H1 (cell line): Measurements from ENCODE around the gene NKAIN2. TPM values are rescaled to one million over a fixed set of nuclear protein-coding genes. Genes with fewer than 3 reads are reported as not detected.

ENCODE experiments used
- CEBPB ChIP-seq: IDR thresholded peaks from 2 replicates; pipeline ENCODE4 v1.6.1; 2012; ENCODE audit warnings: low read depth, low read length
- JUND ChIP-seq: IDR thresholded peaks from 2 replicates; pipeline ENCODE4 v1.6.1; 2011; ENCODE audit warnings: mild to moderate bottlenecking, improper control_type of control experiment, low read length
- MAFK ChIP-seq: IDR thresholded peaks from 2 replicates; pipeline ENCODE4 v1.6.1; 2012; ENCODE audit warnings: low read depth, mild to moderate bottlenecking, improper control_type of control experiment, low read length
- polyA plus RNA-seq, 7 experiments: library from polyadenylated mRNA; depleted of rRNA in 3 of 7; stranded (reverse) in 5 of 7; unstranded in 2 of 7; fragments of >200 nt in 5 of 7; fragments of 200-250 nt in 2 of 7; gene quantifications; 1 replicate in 5 of 7; 2 replicates in 1 of 7; 4 replicates in 1 of 7; pipeline versions ENCODE4 v1.2.1 to v1.2.3, GENCODE V29; 2011 to 2013; ENCODE audit warnings: missing spikeins in 2 of 7, mixed read lengths in 2 of 7
- total RNA-seq: library from RNA; stranded (reverse); fragmentation: NEBNext Ultra II Directional; extraction: Animal tissue kit (Norgen Biotek cat#: 25700); gene quantifications from 2 replicates; pipeline ENCODE4 v1.2.1, GENCODE V29; 2021
- TF ChIP-seq, protein P1 (sequence below), 3 experiments: IDR thresholded peaks; 1 replicate in 2 of 3; 2 replicates in 1 of 3; pipeline versions ENCODE4 v1.5.1 to v1.6.1; 2011; ENCODE audit warnings: low read length in 3 of 3, mild to moderate bottlenecking in 3 of 3, inconsistent platforms in 2 of 3, low read depth in 1 of 3, moderate library complexity in 1 of 3; ENCODE audit not compliant: insufficient read depth in 1 of 3; ENCODE audit errors: control extremely low read depth in 1 of 3

NKAIN2 gene
- total and polyA plus RNA-seq, 2 of the 8 experiments (the other 6 are each of a cell fraction or from before 2014, with no cell fraction given) = 0.20 to 0.34 TPM

DNA sequence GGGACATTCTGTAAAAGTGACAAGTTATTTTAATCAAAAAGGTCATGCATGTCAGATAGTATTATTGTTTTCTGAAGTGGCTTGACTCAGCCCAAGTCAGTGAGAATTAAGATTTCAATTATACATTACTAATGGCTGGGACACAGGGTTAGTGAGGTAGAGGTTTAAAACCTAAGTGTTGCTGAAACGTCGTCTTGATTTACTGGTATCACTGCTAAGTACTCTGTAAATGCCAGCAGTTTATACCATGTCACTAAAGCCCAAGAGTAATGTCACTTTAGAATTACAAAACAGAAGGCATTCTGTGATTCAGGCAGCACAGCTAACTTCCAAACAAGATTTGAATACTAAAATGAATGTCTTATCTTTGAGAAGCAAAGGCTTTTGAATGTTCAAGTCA lies 176.6 kb downstream of the NKAIN2 start (continued):
- TF ChIP-seq, protein P1, sequence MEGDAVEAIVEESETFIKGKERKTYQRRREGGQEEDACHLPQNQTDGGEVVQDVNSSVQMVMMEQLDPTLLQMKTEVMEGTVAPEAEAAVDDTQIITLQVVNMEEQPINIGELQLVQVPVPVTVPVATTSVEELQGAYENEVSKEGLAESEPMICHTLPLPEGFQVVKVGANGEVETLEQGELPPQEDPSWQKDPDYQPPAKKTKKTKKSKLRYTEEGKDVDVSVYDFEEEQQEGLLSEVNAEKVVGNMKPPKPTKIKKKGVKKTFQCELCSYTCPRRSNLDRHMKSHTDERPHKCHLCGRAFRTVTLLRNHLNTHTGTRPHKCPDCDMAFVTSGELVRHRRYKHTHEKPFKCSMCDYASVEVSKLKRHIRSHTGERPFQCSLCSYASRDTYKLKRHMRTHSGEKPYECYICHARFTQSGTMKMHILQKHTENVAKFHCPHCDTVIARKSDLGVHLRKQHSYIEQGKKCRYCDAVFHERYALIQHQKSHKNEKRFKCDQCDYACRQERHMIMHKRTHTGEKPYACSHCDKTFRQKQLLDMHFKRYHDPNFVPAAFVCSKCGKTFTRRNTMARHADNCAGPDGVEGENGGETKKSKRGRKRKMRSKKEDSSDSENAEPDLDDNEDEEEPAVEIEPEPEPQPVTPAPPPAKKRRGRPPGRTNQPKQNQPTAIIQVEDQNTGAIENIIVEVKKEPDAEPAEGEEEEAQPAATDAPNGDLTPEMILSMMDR (IDR thresholded peaks at IDR 0.05; ENCODE audit: control extremely low read depth in 1 of 3, insufficient read depth in 1 of 3, low read depth in 1 of 3, low read length in 3 of 3) = no peak
- TF ChIP-seq JUND = no peak
- no peak for TF ChIP-seq MAFK
- no peak for TF ChIP-seq CEBPB
